ENCODE results near the gene OR51F1. TPM values are rescaled to one million over a fixed set of nuclear protein-coding genes. Genes with fewer than 3 reads are reported as not detected.
"Not testable (repeated sequence)": the region's sequence is repeated elsewhere in the genome, so short reads cannot be mapped to it uniquely, and the experiment has no call there.

Gene OR51F1, protein sequence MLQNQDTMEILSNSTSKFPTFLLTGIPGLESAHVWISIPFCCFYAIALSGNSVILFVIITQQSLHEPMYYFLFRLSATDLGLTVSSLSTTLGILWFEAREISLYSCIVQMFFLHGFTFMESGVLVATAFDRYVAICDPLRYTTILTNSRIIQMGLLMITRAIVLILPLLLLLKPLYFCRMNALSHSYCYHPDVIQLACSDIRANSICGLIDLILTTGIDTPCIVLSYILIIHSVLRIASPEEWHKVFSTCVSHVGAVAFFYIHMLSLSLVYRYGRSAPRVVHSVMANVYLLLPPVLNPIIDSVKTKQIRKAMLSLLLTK
- total RNA-seq, result not detected
- polyA plus RNA-seq, result not detected

DNA sequence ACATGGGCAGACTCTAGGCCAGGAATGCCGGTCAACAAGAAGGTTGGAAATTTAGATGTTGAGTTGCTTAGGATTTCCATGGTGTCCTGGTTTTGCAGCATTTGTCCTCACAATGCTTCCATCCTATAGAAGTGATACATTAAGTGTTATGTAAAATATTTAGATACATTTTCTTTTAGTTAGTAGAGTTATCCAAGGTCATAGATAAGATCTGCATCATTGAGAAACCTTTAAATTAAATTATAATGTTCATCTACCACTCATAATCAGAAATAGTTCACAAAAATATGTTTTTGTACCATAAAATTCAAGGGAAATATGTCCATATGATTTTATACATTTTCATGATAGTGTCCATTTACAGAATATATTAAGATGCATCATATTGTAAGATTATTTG, at the start of gene OR51F1:
OR51F1 (minus strand) TSS at position 101 of the 400 bp plus-strand sequence; CDS start at position 101, 0 bp downstream.
- CTCF ChIA-PET, result no interaction called here
- Histone ChIP-seq H3K4me3 (ENCODE audit: low read length) (no peak within 1 kb of the TSS), H3K36me3 (ENCODE audit: insufficient read depth, low read length) (no peaks in the 10 kb centered on the region), H3K9me3 (ENCODE audit: low read length) (no peaks in the 10 kb centered on the region), H3K4me1 (ENCODE audit: insufficient read depth, low read length) (no peaks in the 10 kb centered on the region), H3K27me3 (ENCODE audit: insufficient read depth, low read length, poor library complexity, severe bottlenecking) (no peaks in the 10 kb centered on the region), H3K27ac (ENCODE audit: low read depth, low read length) (no peak within 1 kb of the TSS)
- H3K36me3 Mint-ChIP-seq, result no peaks in the 10 kb centered on the region
- no peak for DNase-seq
- H3K27me3 Mint-ChIP-seq, result peaks cover 0 to 17% of the 10 kb centered on the region in 2 donors
- peaks cover 0 to 3% (median 0%) of the 10 kb centered on the region in 5 donors for H3K9me3 Mint-ChIP-seq
- H3K4me1 Mint-ChIP-seq, result no peaks in the 10 kb centered on the region
- POLR2A ChIA-PET, result no interaction called here
- H3K4me3 Mint-ChIP-seq, result no peak within 1 kb of the TSS
- H3K27ac Mint-ChIP-seq, result no peak within 1 kb of the TSS

DNA sequence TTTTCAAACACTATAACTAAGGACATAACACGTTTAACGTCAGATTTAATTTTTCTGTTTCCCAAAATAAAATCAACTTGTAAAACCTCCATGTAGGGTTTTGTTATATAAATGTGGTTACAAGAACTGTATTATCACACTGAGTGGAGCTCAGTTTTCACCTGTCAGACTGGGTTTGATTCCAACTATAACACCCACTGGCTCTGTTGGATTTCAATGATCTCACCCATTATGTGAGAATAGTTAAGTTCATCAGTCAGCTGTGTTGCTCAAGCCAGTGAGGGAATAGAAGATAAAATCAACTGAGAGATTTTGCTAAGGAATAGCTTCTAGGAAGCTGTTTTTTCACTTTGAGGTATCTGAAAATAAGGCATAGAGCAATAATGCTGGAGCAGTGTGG, 39.5 kb upstream of the OR51F1 start:
- Mint-ChIP-seq H3K4me1 (no peaks in the 10 kb centered on the region), H3K9me3 (peaks cover 0 to 4% (median 0%) of the 10 kb centered on the region in 5 donors), H3K27ac (no peak overlapping the region), H3K36me3 (no peaks in the 10 kb centered on the region), H3K27me3 (no peaks in the 10 kb centered on the region), H3K4me3 (no peak overlapping the region)
- Histone ChIP-seq H3K4me1 (ENCODE audit: insufficient read depth, low read length) (no peaks in the 10 kb centered on the region), H3K4me3 (ENCODE audit: low read length) (no peak overlapping the region), H3K9me3 (ENCODE audit: low read length) (no peaks in the 10 kb centered on the region), H3K27me3 (ENCODE audit: insufficient read depth, low read length, poor library complexity, severe bottlenecking) (no peaks in the 10 kb centered on the region), H3K27ac (ENCODE audit: low read depth, low read length) (no peak overlapping the region), H3K36me3 (ENCODE audit: insufficient read depth, low read length) (no peaks in the 10 kb centered on the region)
- ChIA-PET CTCF (no interaction called here), POLR2A (no interaction called here)
- DNase-seq, result no peak

DNA sequence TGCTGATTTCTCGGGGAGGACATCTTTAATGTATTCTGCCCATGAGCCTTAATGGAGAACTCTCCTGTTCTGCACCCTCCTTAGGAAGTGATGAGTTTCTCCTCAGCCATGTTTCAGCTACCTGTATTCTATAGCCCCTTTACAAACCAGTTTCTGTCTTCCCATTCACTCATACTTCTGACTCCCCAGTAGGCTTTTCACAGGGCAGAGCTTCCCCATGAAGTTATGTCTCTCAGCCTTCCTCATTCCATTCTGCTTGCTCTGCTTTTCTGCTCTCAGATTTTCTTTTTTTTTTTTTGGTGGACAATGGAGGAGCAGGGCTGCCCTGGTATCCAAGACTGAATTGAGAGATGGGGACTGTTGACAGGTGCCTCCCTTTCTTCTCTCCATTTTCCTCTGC, 38.7 kb upstream of the OR51F1 start:
- no peak overlapping the region for H3K4me3 ChIP-seq (ENCODE audit: low read length)
- Mint-ChIP-seq H3K4me1 (no peaks in the 10 kb centered on the region), H3K27ac (no peak overlapping the region), H3K36me3 (no peaks in the 10 kb centered on the region), H3K9me3 (peaks cover 0 to 6% (median 0%) of the 10 kb centered on the region in 5 donors), H3K27me3 (no peaks in the 10 kb centered on the region), H3K4me3 (no peak overlapping the region)
- no peaks in the 10 kb centered on the region for H3K9me3 ChIP-seq (ENCODE audit: low read length)
- no peaks in the 10 kb centered on the region for H3K36me3 ChIP-seq (ENCODE audit: insufficient read depth, low read length)
- H3K27ac ChIP-seq (ENCODE audit: low read depth, low read length), result no peak overlapping the region
- POLR2A ChIA-PET, result no interaction called here
- no peaks in the 10 kb centered on the region for H3K27me3 ChIP-seq (ENCODE audit: insufficient read depth, low read length, poor library complexity, severe bottlenecking)
- H3K4me1 ChIP-seq (ENCODE audit: insufficient read depth, low read length), result no peaks in the 10 kb centered on the region
- DNase-seq, result no peak
- CTCF ChIA-PET, result no interaction called here

DNA sequence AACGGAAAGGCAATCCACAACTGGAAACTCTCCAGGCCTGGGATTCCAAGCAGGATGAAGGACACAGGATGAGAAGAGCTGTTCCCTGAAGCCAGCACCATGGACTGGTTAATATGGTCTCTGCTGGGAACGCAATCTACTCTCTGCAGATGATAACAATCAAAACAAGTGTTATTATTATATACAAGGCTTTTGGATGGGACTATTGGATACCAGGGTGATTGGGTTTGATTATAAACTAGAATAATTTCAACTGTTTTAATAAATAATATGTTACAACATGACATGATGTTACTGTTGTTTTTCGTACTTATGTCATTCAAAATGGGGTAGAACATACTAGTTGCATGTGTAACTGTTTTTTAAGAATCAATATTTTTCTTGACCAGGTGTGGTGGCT, 34.5 kb upstream of the OR51F1 start, which contains the start of gene OR52R1:
OR52R1 (minus strand) TSS at position 101 of the 400 bp plus-strand sequence; CDS start at position 101, 0 bp downstream.
- Mint-ChIP-seq H3K4me3 (no peak within 1 kb of the TSS), H3K9me3 (peaks cover 0 to 6% (median 0%) of the 10 kb centered on the region in 5 donors), H3K27ac (no peak within 1 kb of the TSS), H3K27me3 (peaks cover 1 to 4% of the 10 kb centered on the region in 2 donors), H3K36me3 (no peaks in the 10 kb centered on the region), H3K4me1 (no peaks in the 10 kb centered on the region)
- ChIA-PET CTCF (no interaction called here), POLR2A (no interaction called here)
- Histone ChIP-seq H3K4me3 (ENCODE audit: low read length) (no peak within 1 kb of the TSS), H3K9me3 (ENCODE audit: low read length) (no peaks in the 10 kb centered on the region), H3K4me1 (ENCODE audit: insufficient read depth, low read length) (no peaks in the 10 kb centered on the region), H3K36me3 (ENCODE audit: insufficient read depth, low read length) (no peaks in the 10 kb centered on the region), H3K27me3 (ENCODE audit: insufficient read depth, low read length, poor library complexity, severe bottlenecking) (no peaks in the 10 kb centered on the region), H3K27ac (ENCODE audit: low read depth, low read length) (no peak within 1 kb of the TSS)
- DNase-seq, result no peak

DNA sequence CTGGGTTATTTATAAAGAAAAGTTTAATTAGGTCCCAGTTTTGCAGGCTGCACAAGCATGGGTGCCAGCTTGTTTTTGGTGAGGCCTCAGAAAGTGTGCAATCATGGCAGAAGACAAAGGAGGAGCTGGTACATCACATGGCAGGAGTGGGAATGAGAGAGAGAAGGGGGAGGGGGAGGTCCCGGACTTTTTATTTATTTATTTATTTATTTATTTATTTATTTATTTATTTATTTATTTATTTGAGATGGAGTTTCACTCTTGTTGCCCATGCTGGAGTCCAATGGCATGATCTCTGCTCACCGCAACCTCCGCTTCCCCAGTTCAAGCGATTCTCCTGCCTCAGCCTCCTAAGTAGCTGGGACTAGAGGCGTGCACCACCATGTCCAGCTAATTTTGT, 31.6 kb upstream of the OR51F1 start:
- CTCF ChIA-PET; H3K27me3 ChIP-seq (ENCODE audit: insufficient read depth, low read length, poor library complexity, severe bottlenecking); H3K27me3 Mint-ChIP-seq; POLR2A ChIA-PET; H3K27ac ChIP-seq (ENCODE audit: low read depth, low read length); DNase-seq; H3K36me3 ChIP-seq (ENCODE audit: insufficient read depth, low read length); H3K4me1 ChIP-seq (ENCODE audit: insufficient read depth, low read length); H3K4me1 Mint-ChIP-seq; H3K4me3 ChIP-seq (ENCODE audit: low read length); H3K4me3 Mint-ChIP-seq; H3K36me3 Mint-ChIP-seq; H3K9me3 ChIP-seq (ENCODE audit: low read length); H3K27ac Mint-ChIP-seq; H3K9me3 Mint-ChIP-seq: not testable (repeated sequence)

DNA sequence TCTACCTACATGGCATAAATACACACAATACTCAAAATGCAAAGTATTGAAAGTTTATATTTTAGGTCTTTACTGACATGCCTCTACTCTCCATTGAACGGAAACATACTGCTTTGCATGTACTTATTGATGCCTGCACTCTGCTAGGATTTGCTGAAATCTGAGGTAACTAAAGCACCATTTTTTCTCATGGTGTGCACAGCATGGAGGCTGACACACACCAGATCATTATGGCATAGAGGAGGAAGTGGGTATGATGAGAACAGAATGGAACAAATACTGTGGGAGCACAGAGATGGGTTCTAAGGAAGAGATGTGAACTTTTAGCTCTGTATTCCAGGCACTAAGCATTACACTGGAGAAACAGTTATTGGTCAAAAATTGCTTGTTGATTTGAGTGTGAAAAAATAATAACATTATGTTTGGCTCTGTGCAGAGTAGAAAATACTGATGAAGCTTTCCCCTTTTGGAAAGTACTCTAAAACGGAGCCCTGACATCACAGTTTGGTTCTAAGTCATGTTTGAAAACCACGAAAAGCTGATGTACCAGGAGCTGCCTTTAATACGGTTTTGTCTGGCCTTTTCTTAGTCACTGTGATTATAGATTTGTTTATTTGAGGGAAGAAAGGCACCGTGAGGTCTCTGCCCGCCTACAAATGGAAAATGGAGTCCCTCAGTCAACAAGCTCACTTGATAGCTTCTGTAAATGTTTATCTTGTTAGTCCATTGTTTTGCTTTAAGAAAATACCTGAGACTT, 28.9 kb upstream of the OR51F1 start:
- Mint-ChIP-seq H3K4me3 (no peak overlapping the region), H3K4me1 (no peaks in the 10 kb centered on the region), H3K27ac (no peak overlapping the region), H3K36me3 (no peaks in the 10 kb centered on the region), H3K27me3 (peaks cover 4 to 6% of the 10 kb centered on the region in 2 donors), H3K9me3 (no peaks in the 10 kb centered on the region)
- Histone ChIP-seq H3K9me3 (ENCODE audit: low read length) (no peaks in the 10 kb centered on the region), H3K4me1 (ENCODE audit: insufficient read depth, low read length) (no peaks in the 10 kb centered on the region), H3K4me3 (ENCODE audit: low read length) (no peak overlapping the region), H3K36me3 (ENCODE audit: insufficient read depth, low read length) (no peaks in the 10 kb centered on the region), H3K27me3 (ENCODE audit: insufficient read depth, low read length, poor library complexity, severe bottlenecking) (no peaks in the 10 kb centered on the region), H3K27ac (ENCODE audit: low read depth, low read length) (no peak overlapping the region)
- CTCF ChIA-PET, result no interaction called here
- no peak for DNase-seq
- POLR2A ChIA-PET, result no interaction called here

DNA sequence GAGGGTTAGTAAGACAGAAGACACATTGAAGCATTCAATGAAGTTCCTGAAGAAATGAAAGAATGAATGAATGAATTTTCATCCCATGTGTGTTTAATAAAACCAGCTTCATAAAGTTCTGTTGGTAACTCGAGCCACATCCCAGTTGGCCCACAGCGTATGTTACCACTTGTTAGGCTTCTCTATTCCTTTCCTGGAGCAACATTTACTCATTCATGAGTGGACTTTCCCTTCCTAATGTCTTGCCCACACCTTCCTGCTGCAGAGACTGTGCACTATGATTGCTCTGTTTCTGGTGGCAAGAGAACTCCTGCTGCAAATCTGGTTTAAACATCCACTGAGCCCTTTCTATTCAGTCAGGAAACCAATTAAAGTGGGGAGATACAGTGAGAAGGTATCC, 27.5 kb upstream of the OR51F1 start:
- no peaks in the 10 kb centered on the region for H3K9me3 Mint-ChIP-seq
- Histone ChIP-seq H3K36me3 (ENCODE audit: insufficient read depth, low read length) (no peaks in the 10 kb centered on the region), H3K4me1 (ENCODE audit: insufficient read depth, low read length) (no peaks in the 10 kb centered on the region), H3K4me3 (ENCODE audit: low read length) (no peak overlapping the region), H3K9me3 (ENCODE audit: low read length) (no peaks in the 10 kb centered on the region), H3K27me3 (ENCODE audit: insufficient read depth, low read length, poor library complexity, severe bottlenecking) (no peaks in the 10 kb centered on the region), H3K27ac (ENCODE audit: low read depth, low read length) (no peak overlapping the region)
- H3K27ac Mint-ChIP-seq, result no peak overlapping the region
- H3K27me3 Mint-ChIP-seq, result peaks cover 7 to 8% of the 10 kb centered on the region in 2 donors
- no peak overlapping the region for H3K4me3 Mint-ChIP-seq
- DNase-seq, result no peak
- no peaks in the 10 kb centered on the region for H3K36me3 Mint-ChIP-seq
- CTCF ChIA-PET, result no interaction called here
- POLR2A ChIA-PET, result no interaction called here
- no peaks in the 10 kb centered on the region for H3K4me1 Mint-ChIP-seq

DNA sequence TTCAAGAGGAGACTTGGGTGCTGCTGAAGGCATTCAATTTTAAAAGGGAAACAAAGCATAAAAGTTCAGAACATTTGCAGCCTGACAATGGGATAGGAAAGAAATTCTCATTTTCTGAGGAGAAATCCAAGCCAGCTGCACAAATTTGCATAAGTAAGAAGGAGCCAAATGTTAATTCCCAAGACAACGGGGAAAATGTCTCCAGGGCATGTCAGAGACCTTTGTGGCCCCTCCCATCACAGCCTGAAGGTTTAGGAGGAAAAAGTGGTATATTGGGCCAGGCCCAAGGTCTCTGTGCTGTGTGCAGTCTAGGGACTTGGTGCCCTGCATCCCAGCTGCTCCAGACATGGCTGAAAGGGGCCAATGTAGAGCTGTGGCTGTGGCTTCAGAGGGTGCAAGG, 12.7 kb upstream of the OR51F1 start:
- CTCF ChIA-PET, result no interaction called here
- Histone ChIP-seq H3K4me1 (ENCODE audit: insufficient read depth, low read length) (no peaks in the 10 kb centered on the region), H3K27ac (ENCODE audit: low read depth, low read length) (no peak overlapping the region), H3K9me3 (ENCODE audit: low read length) (no peaks in the 10 kb centered on the region), H3K36me3 (ENCODE audit: insufficient read depth, low read length) (no peaks in the 10 kb centered on the region), H3K4me3 (ENCODE audit: low read length) (no peak overlapping the region), H3K27me3 (ENCODE audit: insufficient read depth, low read length, poor library complexity, severe bottlenecking) (no peaks in the 10 kb centered on the region)
- Mint-ChIP-seq H3K27ac (no peak overlapping the region), H3K27me3 (peaks cover 5 to 25% of the 10 kb centered on the region in 2 donors), H3K9me3 (no peaks in the 10 kb centered on the region), H3K4me1 (no peaks in the 10 kb centered on the region), H3K36me3 (no peaks in the 10 kb centered on the region), H3K4me3 (no peak overlapping the region)
- POLR2A ChIA-PET, result no interaction called here
- DNase-seq, result no peak
